ENCODE measurements around the gene DIPK2A. TPM values are rescaled to one million over a fixed set of nuclear protein-coding genes. Genes with fewer than 3 reads are reported as not detected.

The DIPK2A gene
- total RNA-seq, 2 experiments from 2014 or later, result 17.5 to 18.2 TPM

GRCh38 chr3:143958966-143959365 is 12.7 kb upstream of the DIPK2A start:
- no peak for DNase-seq
- intact Hi-C loops (cut with DNase I, micrococcal nuclease), result no loop called here
- Mint-ChIP-seq H3K27me3 (peaks cover 33% of the 10 kb centered on the region), H3K4me1 (ENCODE audit: low read depth) (no peaks in the 10 kb centered on the region), H3K27ac (no peak overlapping the region), H3K4me3 (no peak overlapping the region), H3K36me3 (ENCODE audit: low read depth) (no peaks in the 10 kb centered on the region), H3K9me3 (peaks cover 4% of the 10 kb centered on the region)
- Histone ChIP-seq H3K4me1 (ENCODE audit: insufficient read depth, low read length) (no peaks in the 10 kb centered on the region), H3K9me3 (ENCODE audit: control insufficient read depth in 1 of 2, insufficient read depth in 1 of 2, low read length in 2 of 2) (peaks cover 0 to 10% of the 10 kb centered on the region in 2 experiments), H3K36me3 (ENCODE audit: insufficient read depth, low read length) (no peaks in the 10 kb centered on the region), H3K27me3 (ENCODE audit: control insufficient read depth in 1 of 2, insufficient read depth in 2 of 2, low read length in 2 of 2) (peaks cover 5 to 9% of the 10 kb centered on the region in 2 experiments), H3K4me3 (ENCODE audit: low read length) (no peak overlapping the region), H3K27ac (ENCODE audit: low read depth in 1 of 2, low read length in 2 of 2) (no peak overlapping the region)
- CTCF ChIA-PET, result no interaction called here
- no peak for ATAC-seq (ENCODE audit: poor library complexity)
- no peak for TF ChIP-seq CTCF (IDR thresholded peaks at IDR 0.05)
- POLR2A ChIA-PET, result interaction anchor here (2.8 kb wide), 1 partner anchor 13 kb away, joined by 17 read pairs; the partner anchor contains the start of gene DIPK2A

GRCh38 chr3:143961342-143961741 is 10.3 kb upstream of the DIPK2A start:
- H3K27ac ChIP-seq (ENCODE audit: low read depth in 1 of 2, low read length in 2 of 2), result no peak overlapping the region
- DNase-seq (no peak), ATAC-seq (ENCODE audit: poor library complexity) (no peak)
- no peak overlapping the region for H3K27ac Mint-ChIP-seq
- H3K27me3 Mint-ChIP-seq, result peaks cover 38% of the 10 kb centered on the region
- H3K4me1 Mint-ChIP-seq (ENCODE audit: low read depth), result no peaks in the 10 kb centered on the region
- H3K9me3 Mint-ChIP-seq, result peaks cover 4% of the 10 kb centered on the region
- ChIA-PET CTCF (no interaction called here), POLR2A (interaction anchor here (1.0 kb wide), 1 partner anchor 11 kb away, joined by 3 read pairs; no protein-coding TSS in a partner anchor)
- H3K9me3 ChIP-seq (ENCODE audit: control insufficient read depth in 1 of 2, insufficient read depth in 1 of 2, low read length in 2 of 2), result peaks cover 0 to 10% of the 10 kb centered on the region in 2 experiments
- H3K4me3 Mint-ChIP-seq, result no peak overlapping the region
- H3K36me3 Mint-ChIP-seq (ENCODE audit: low read depth), result no peaks in the 10 kb centered on the region
- H3K36me3 ChIP-seq (ENCODE audit: insufficient read depth, low read length), result no peaks in the 10 kb centered on the region
- intact Hi-C loops (cut with DNase I, micrococcal nuclease), result loop anchor here in 1 of 2 experiments (10.0 kb wide), 1 partner anchor 1377 kb away; no protein-coding TSS in a partner anchor
- peaks cover 5 to 14% of the 10 kb centered on the region in 2 experiments for H3K27me3 ChIP-seq (ENCODE audit: control insufficient read depth in 1 of 2, insufficient read depth in 2 of 2, low read length in 2 of 2)
- H3K4me3 ChIP-seq (ENCODE audit: low read length), result no peak overlapping the region
- TF ChIP-seq CTCF (IDR thresholded peaks at IDR 0.05), result no peak
- H3K4me1 ChIP-seq (ENCODE audit: insufficient read depth, low read length), result no peaks in the 10 kb centered on the region

- ATAC-seq (ENCODE audit: poor library complexity) (no peak), DNase-seq (peak in 1 of 14 experiments; percentile 14)
- Mint-ChIP-seq H3K4me3 (no peak overlapping the region), H3K27me3 (peaks cover 41% of the 10 kb centered on the region), H3K4me1 (ENCODE audit: low read depth) (no peaks in the 10 kb centered on the region), H3K27ac (no peak overlapping the region), H3K9me3 (peaks cover 2% of the 10 kb centered on the region), H3K36me3 (ENCODE audit: low read depth) (no peaks in the 10 kb centered on the region)
- H3K36me3 ChIP-seq (ENCODE audit: insufficient read depth, low read length), result no peaks in the 10 kb centered on the region
- ChIA-PET POLR2A (no interaction called here), CTCF (no interaction called here)
- H3K9me3 ChIP-seq (ENCODE audit: control insufficient read depth in 1 of 2, insufficient read depth in 1 of 2, low read length in 2 of 2), result peaks cover 0 to 8% of the 10 kb centered on the region in 2 experiments
- no peak for TF ChIP-seq CTCF (IDR thresholded peaks at IDR 0.05)
- no peak overlapping the region for H3K4me3 ChIP-seq (ENCODE audit: low read length)
- no peak overlapping the region for H3K27ac ChIP-seq (ENCODE audit: low read depth in 1 of 2, low read length in 2 of 2)
- no peaks in the 10 kb centered on the region for H3K4me1 ChIP-seq (ENCODE audit: insufficient read depth, low read length)
- peaks cover 5 to 19% of the 10 kb centered on the region in 2 experiments for H3K27me3 ChIP-seq (ENCODE audit: control insufficient read depth in 1 of 2, insufficient read depth in 2 of 2, low read length in 2 of 2)
- intact Hi-C loops (cut with DNase I, micrococcal nuclease), result loop anchor here in 1 of 2 experiments (10.0 kb wide), 1 partner anchor 1379 kb away; no protein-coding TSS in a partner anchor
Observed at GRCh38 chr3:143963946-143964345, 7.7 kb upstream of the DIPK2A start.
